MM.1S (cell line): ENCODE results near the gene ZRSR2.

ENCODE experiments used
- DNase-seq: peaks from one replicate; pipeline ENCODE4 v3.0.0-alpha.2; 2015
- H2AFZ ChIP-seq: fragments of 300-600 bp; sonication (generic); 2 replicates; pipeline ENCODE4 v1.6.0; 2016; ENCODE audit warnings: antibody characterized with exemption, low read length
- H3F3A ChIP-seq: fragments of 300-600 bp; sonication (generic); 2 replicates; pipeline ENCODE4 v1.6.1; 2016; ENCODE audit warnings: mild to moderate bottlenecking, antibody characterized with exemption, low read length, moderate library complexity, mixed read lengths; ENCODE audit not compliant: insufficient read depth
- H3K27ac ChIP-seq: fragments of 300-600 bp; sonication (generic); 2 replicates; pipeline ENCODE4 v1.5.1; 2016; ENCODE audit warnings: mild to moderate bottlenecking, low read length
- H3K27me3 ChIP-seq: fragments of 300-600 bp; sonication (generic); replicated peaks from 2 replicates; pipeline ENCODE4 v1.6.0; 2016; ENCODE audit warnings: low read length; ENCODE audit not compliant: insufficient read depth
- H3K36me3 ChIP-seq: fragments of 300-600 bp; sonication (generic); replicated peaks from 2 replicates; pipeline ENCODE4 v1.6.1; 2016; ENCODE audit warnings: mild to moderate bottlenecking, low read length, mixed read lengths; ENCODE audit not compliant: insufficient read depth
- H3K4me1 ChIP-seq: fragments of 300-600 bp; sonication (generic); 2 replicates; pipeline ENCODE4 v1.6.1; 2016; ENCODE audit warnings: low read length, mixed read lengths
- H3K4me2 ChIP-seq: fragments of 300-600 bp; sonication (generic); 2 replicates; pipeline ENCODE4 v1.6.0; 2016; ENCODE audit warnings: low read depth, low read length
- H3K4me3 ChIP-seq: fragments of 300-600 bp; sonication (generic); 2 replicates; pipeline ENCODE4 v1.5.1; 2016; ENCODE audit warnings: low read length, mixed read lengths
- H3K79me2 ChIP-seq: fragments of 300-600 bp; sonication (generic); 2 replicates; pipeline ENCODE4 v1.6.1; 2016; ENCODE audit warnings: mixed run types, low read length, mixed read lengths
- H3K9ac ChIP-seq: fragments of 300-600 bp; sonication (generic); 2 replicates; pipeline ENCODE4 v1.6.1; 2016; ENCODE audit warnings: low read length, mixed read lengths
- H3K9me2 ChIP-seq: fragments of 300-600 bp; sonication (generic); replicated peaks from 2 replicates; pipeline ENCODE4 v1.6.1; 2016; ENCODE audit warnings: mild to moderate bottlenecking, low read length, mixed read lengths; ENCODE audit not compliant: insufficient read depth
- H3K9me3 ChIP-seq: fragments of 300-600 bp; sonication (generic); replicated peaks from 2 replicates; pipeline ENCODE4 v1.6.1; 2016; ENCODE audit warnings: mild to moderate bottlenecking, low read length, mixed read lengths; ENCODE audit not compliant: insufficient read depth
- H4K20me1 ChIP-seq: fragments of 300-600 bp; sonication (generic); 2 replicates; pipeline ENCODE4 v1.6.1; 2016; ENCODE audit warnings: mild to moderate bottlenecking, low read length, moderate library complexity, mixed read lengths; ENCODE audit not compliant: insufficient read depth
- EZH2 ChIP-seq: fragments of 300-600 bp; sonication (generic); optimal IDR thresholded peaks from 2 replicates; pipeline ENCODE3; 2017; ENCODE audit warnings: low read depth, mild to moderate bottlenecking, antibody characterized with exemption, low read length, mixed read lengths
- EZH2phosphoT487 ChIP-seq: fragments of 300-600 bp; sonication (generic); IDR thresholded peaks from 2 replicates; pipeline ENCODE4 v1.6.1; 2018; ENCODE audit warnings: antibody characterized with exemption, low read length
- TF ChIP-seq, protein P1 (sequence below): fragments of 300-600 bp; sonication (generic); IDR thresholded peaks from 2 replicates; pipeline ENCODE4 v1.5.1; 2016; ENCODE audit warnings: antibody characterized with exemption, low read length, mixed read lengths

ZRSR2 gene

DNA sequence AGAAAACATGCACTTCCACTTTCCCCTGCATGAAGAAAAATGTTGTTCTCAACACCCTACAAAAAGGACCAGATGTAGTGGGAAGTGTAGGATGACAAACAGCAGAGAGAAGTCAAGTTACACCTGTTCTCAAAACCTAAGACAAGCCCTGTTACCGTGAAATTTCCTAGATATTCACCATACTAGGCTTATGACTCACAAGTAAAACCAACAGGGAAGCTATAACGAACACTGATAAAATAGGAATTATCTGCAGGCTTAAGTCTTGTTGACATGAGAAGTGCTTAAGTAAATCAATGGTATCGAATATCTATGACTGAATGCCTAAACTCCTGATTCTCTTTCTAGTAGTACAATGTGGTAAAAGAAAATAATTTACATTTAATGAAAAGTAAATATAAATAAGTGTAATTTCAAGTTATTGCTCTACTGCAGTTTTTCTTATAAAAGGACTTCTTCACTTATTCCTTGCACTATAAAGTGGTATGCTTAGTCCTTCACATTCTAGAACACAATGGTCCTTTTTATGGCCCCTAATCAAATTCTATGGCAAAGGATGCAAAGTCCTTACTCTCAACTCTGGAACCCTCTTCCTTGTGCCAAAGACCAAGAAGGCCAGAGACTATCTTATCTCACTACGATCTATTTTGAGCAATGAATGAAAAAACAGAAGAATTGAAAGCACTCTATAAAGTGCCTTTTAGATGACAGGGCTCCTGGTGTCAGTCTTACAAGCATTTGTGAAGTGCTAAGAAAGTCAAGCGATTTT lies 44.7 kb downstream of the ZRSR2 start:
- no peaks in the 10 kb centered on the region for H3K9me3 ChIP-seq
- H3K4me1 ChIP-seq, result no peaks in the 10 kb centered on the region
- H3K4me3 ChIP-seq, result no peak overlapping the region
- no peak overlapping the region for H3K9ac ChIP-seq
- no peak overlapping the region for H3K27ac ChIP-seq
- TF ChIP-seq EZH2phosphoT487 (no peak), EZH2 (no peak)
- H3K36me3 ChIP-seq, result no peaks in the 10 kb centered on the region
- no peak overlapping the region for H3K4me2 ChIP-seq
- H3F3A ChIP-seq, result no peaks in the 10 kb centered on the region
- DNase-seq, result no peak
- H4K20me1 ChIP-seq, result no peaks in the 10 kb centered on the region
- H3K27me3 ChIP-seq, result no peaks in the 10 kb centered on the region
- H3K9me2 ChIP-seq, result no peaks in the 10 kb centered on the region
- no peak overlapping the region for H2AFZ ChIP-seq
- H3K79me2 ChIP-seq, result no peaks in the 10 kb centered on the region

DNA sequence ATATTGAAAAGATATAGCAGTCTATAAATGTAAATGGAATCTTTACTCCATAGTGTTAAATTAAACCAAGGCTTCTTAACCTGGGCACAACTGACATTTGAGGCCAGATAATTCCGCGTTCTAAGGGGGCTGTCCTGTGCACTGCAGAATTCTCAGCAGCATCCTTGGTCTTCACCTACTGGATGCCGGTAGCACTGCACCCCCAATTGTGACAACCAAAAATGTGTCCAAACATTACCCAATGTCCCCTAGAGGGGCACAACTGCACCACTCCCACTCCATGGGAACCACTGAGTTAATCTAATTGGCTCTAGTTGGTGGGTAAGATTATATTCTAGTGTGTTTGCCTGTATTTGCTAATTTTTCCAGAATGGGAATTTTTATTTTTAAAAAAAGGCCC lies 47.7 kb downstream of the ZRSR2 start:
- Histone ChIP-seq H3K36me3 (no peaks in the 10 kb centered on the region), H3K79me2 (peaks cover 3% of the 10 kb centered on the region; the same call in 1 of the 2 replicates)
- no peak for DNase-seq

DNA sequence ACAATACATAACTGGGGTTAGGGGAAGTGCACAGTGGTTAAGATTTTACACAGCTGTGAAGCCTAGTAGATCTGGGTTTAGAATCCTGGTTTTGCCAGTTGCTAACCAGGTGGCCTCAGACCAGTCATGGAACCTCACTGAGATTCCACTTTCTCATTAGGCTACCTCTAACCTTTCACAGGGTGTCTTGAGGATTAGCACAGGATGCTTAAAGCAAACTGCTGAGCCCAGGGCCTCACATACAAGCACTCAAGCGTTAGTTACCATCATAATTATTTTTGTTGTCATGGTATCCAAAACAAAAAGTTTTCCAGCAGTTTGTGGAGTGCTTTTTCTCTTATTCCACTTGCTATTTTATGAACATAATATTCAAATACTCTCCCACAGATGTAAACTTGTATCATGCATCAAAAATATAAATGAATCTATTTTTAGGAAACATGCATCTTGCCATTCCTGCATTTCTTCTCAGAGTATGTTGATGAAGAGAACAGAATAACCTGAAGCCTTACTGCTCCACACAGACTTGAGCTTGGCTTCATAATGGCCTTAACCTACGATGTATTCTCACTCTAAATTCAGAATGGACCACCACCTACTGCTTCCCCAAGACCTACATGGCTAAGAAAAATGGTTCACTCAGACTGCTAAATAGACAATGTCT lies 51.7 kb downstream of the ZRSR2 start:
- no peaks in the 10 kb centered on the region for H3F3A ChIP-seq
- no peak overlapping the region for H3K4me3 ChIP-seq
- H3K9me3 ChIP-seq, result no peaks in the 10 kb centered on the region
- no peaks in the 10 kb centered on the region for H4K20me1 ChIP-seq
- H2AFZ ChIP-seq, result no peak overlapping the region
- H3K27ac ChIP-seq, result peak overlapping the region; percentile 10; the same call in 1 of the 2 replicates
- H3K9me2 ChIP-seq, result no peaks in the 10 kb centered on the region
- TF ChIP-seq EZH2phosphoT487 (no peak), EZH2 (no peak)
- TF ChIP-seq, protein P1, sequence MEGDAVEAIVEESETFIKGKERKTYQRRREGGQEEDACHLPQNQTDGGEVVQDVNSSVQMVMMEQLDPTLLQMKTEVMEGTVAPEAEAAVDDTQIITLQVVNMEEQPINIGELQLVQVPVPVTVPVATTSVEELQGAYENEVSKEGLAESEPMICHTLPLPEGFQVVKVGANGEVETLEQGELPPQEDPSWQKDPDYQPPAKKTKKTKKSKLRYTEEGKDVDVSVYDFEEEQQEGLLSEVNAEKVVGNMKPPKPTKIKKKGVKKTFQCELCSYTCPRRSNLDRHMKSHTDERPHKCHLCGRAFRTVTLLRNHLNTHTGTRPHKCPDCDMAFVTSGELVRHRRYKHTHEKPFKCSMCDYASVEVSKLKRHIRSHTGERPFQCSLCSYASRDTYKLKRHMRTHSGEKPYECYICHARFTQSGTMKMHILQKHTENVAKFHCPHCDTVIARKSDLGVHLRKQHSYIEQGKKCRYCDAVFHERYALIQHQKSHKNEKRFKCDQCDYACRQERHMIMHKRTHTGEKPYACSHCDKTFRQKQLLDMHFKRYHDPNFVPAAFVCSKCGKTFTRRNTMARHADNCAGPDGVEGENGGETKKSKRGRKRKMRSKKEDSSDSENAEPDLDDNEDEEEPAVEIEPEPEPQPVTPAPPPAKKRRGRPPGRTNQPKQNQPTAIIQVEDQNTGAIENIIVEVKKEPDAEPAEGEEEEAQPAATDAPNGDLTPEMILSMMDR, result no peak
- no peaks in the 10 kb centered on the region for H3K36me3 ChIP-seq
- peak; percentile 18 for DNase-seq
- peaks cover 22% of the 10 kb centered on the region for H3K79me2 ChIP-seq
- H3K4me2 ChIP-seq, result no peak overlapping the region
- H3K9ac ChIP-seq, result no peak overlapping the region
- H3K4me1 ChIP-seq, result peaks cover 6% of the 10 kb centered on the region; the same call in 1 of the 2 replicates
- H3K27me3 ChIP-seq, result no peaks in the 10 kb centered on the region

More for the DNA sequence above, 47.7 kb downstream of the ZRSR2 start:
- H3K4me1 ChIP-seq, result peaks cover 6% of the 10 kb centered on the region; the same call in 1 of the 2 replicates
- no peak overlapping the region for H2AFZ ChIP-seq
- no peak overlapping the region for H3K27ac ChIP-seq
- H3K9ac ChIP-seq, result no peak overlapping the region
- H3K4me3 ChIP-seq, result no peak overlapping the region
- no peaks in the 10 kb centered on the region for H3K9me2 ChIP-seq
- H3K9me3 ChIP-seq, result no peaks in the 10 kb centered on the region
- no peaks in the 10 kb centered on the region for H4K20me1 ChIP-seq
- no peaks in the 10 kb centered on the region for H3F3A ChIP-seq
- TF ChIP-seq EZH2phosphoT487, result no peak
- no peak for TF ChIP-seq EZH2
- TF ChIP-seq, protein P1, result peak; percentile 26
- no peaks in the 10 kb centered on the region for H3K27me3 ChIP-seq
- H3K4me2 ChIP-seq, result no peak overlapping the region
